GM21529 (cell line): ENCODE data around the gene KRT6C.
"Not testable (repeated sequence)": the region's sequence is repeated elsewhere in the genome, so short reads cannot be mapped to it uniquely, and the experiment has no call there.

Experiments
- ATAC-seq: cut with Tn5 transposase; IDR thresholded peaks from one replicate; pipeline ENCODE4 v1.9.1; 2021; ENCODE audit not compliant: unreplicated experiment

Gene KRT6C

GRCh38 chr12:52461693-52462092 is 11.9 kb downstream of the KRT6C start:
- ATAC-seq, result no peak

- no peak for ATAC-seq
These were observed 14.7 kb downstream of the KRT6C start for GRCh38 chr12:52458861-52459260.

- no peak for ATAC-seq
These were observed 17.8 kb downstream of the KRT6C start for GRCh38 chr12:52455821-52456220.

- no peak for ATAC-seq
These were observed 19.0 kb downstream of the KRT6C start for GRCh38 chr12:52454411-52455201.

- ATAC-seq, result no peak
These were observed 21.5 kb downstream of the KRT6C start, which contains the start of gene KRT6B for GRCh38 chr12:52452101-52452500. Gene KRT6B, minus strand, starts transcription at chr12:52452146. Its CDS starts 68 bp downstream, at chr12:52452078.

- ATAC-seq, result no peak
These were observed 25.4 kb downstream of the KRT6C start for GRCh38 chr12:52448228-52448627.

- not testable (repeated sequence) for ATAC-seq
These were observed 26.4 kb downstream of the KRT6C start for GRCh38 chr12:52447196-52447595.

GRCh38 chr12:52446367-52447045 is 27.1 kb downstream of the KRT6C start:
- no peak for ATAC-seq

- no peak for ATAC-seq
These were observed 27.7 kb downstream of the KRT6C start for GRCh38 chr12:52445876-52446275.

- no peak for ATAC-seq
These were observed 28.7 kb downstream of the KRT6C start for GRCh38 chr12:52444647-52445595.

GRCh38 chr12:52443966-52444365 is 29.6 kb downstream of the KRT6C start:
- no peak for ATAC-seq

GRCh38 chr12:52442600-52443061 is 31.0 kb downstream of the KRT6C start:
- no peak for ATAC-seq

GRCh38 chr12:52441320-52441911 is 32.2 kb downstream of the KRT6C start:
- no peak for ATAC-seq

GRCh38 chr12:52440821-52441319 is 32.7 kb downstream of the KRT6C start:
- no peak for ATAC-seq

- ATAC-seq, result no peak
These were observed 33.8 kb downstream of the KRT6C start for GRCh38 chr12:52439845-52440244.

GRCh38 chr12:52439420-52439819 is 34.2 kb downstream of the KRT6C start:
- ATAC-seq, result no peak

GRCh38 chr12:52438305-52439301 is 35.0 kb downstream of the KRT6C start:
- ATAC-seq, result no peak

GRCh38 chr12:52437508-52437907 is 36.1 kb downstream of the KRT6C start:
- no peak for ATAC-seq

- ATAC-seq, result no peak
These were observed 36.7 kb downstream of the KRT6C start for GRCh38 chr12:52436828-52437474.
